WTC11 (cell line): Measurements from ENCODE around the gene CCDC149. TPM values are rescaled to one million over a fixed set of nuclear protein-coding genes. Genes with fewer than 3 reads are reported as not detected.

ENCODE experiments used
- ATAC-seq: fragments of 200-7000 bp; cut with Tn5 transposase; 2 replicates; pipeline ENCODE4 v1.10.0; 2021; ENCODE audit warnings: mild to moderate bottlenecking, moderate library complexity
- CTCF ChIA-PET: fragments of 300-600 bp; sonication (Branson Sonifier 250); formaldehyde crosslinking; loops from one replicate; lab custom pipeline; 2021; ENCODE audit warnings: antibody characterized with exemption; lab: Charles Lee
- POLR2A ChIA-PET: fragments of 350-600 bp; sonication (Branson Sonifier 250); formaldehyde crosslinking; loops from one replicate; lab custom pipeline; 2021; ENCODE audit warnings: antibody characterized with exemption; lab: Charles Lee
- DNase-seq: peaks from one replicate; pipeline ENCODE4 v3.0.0; 2021; ENCODE audit warnings: low spot score
- H3K27ac Mint-ChIP-seq: 2 replicates; pipeline ENCODE4 v1.8.0; 2021; ENCODE audit warnings: mixed read lengths
- H3K27me3 Mint-ChIP-seq: 2 replicates; pipeline ENCODE4 v1.8.0; 2021; ENCODE audit warnings: low read depth, mild to moderate bottlenecking, moderate library complexity, mixed read lengths
- H3K36me3 Mint-ChIP-seq: 2 replicates; pipeline ENCODE4 v1.8.0; 2021; ENCODE audit warnings: mixed read lengths
- H3K4me1 Mint-ChIP-seq: 2 replicates; pipeline ENCODE4 v1.8.0; 2022; ENCODE audit warnings: mixed read lengths
- H3K4me3 Mint-ChIP-seq: 2 replicates; pipeline ENCODE4 v1.8.0; 2021; ENCODE audit warnings: mild to moderate bottlenecking, moderate library complexity, mixed read lengths
- H3K9me3 Mint-ChIP-seq: 2 replicates; pipeline ENCODE4 v1.8.0; 2021; ENCODE audit warnings: mixed read lengths
- GABPB1 ChIP-seq: sonication (generic); formaldehyde crosslinking; IDR thresholded peaks from 2 replicates; pipeline ENCODE4 v1.8.1; 2023; ENCODE audit warnings: mild to moderate bottlenecking, missing genetic modification reagents
- RELA ChIP-seq: sonication (generic); formaldehyde crosslinking; IDR thresholded peaks from 2 replicates; pipeline ENCODE4 v1.8.1; 2022; ENCODE audit warnings: missing genetic modification reagents, mild to moderate bottlenecking, borderline replicate concordance
- TCF7 ChIP-seq: sonication (generic); formaldehyde crosslinking; IDR thresholded peaks from 2 replicates; pipeline ENCODE4 v1.8.0; 2022; ENCODE audit warnings: mild to moderate bottlenecking, low read depth, missing genetic modification reagents, moderate library complexity
- TP53 ChIP-seq: sonication (generic); formaldehyde crosslinking; IDR thresholded peaks from 2 replicates; pipeline ENCODE4 v1.8.1; 2023; ENCODE audit warnings: mild to moderate bottlenecking, missing genetic modification reagents
- ZNF121 ChIP-seq: sonication (generic); formaldehyde crosslinking; IDR thresholded peaks from 2 replicates; pipeline ENCODE4 v1.8.0; 2023; ENCODE audit warnings: missing genetic modification reagents
- total RNA-seq: library from RNA; stranded (reverse); gene quantifications from 3 replicates; pipeline ENCODE4 v1.2.3, GENCODE V29; 2021
- TF ChIP-seq, protein P1 (sequence below): sonication (generic); formaldehyde crosslinking; IDR thresholded peaks from 2 replicates; pipeline ENCODE4 v1.8.1; 2022; ENCODE audit warnings: mild to moderate bottlenecking, missing genetic modification reagents, moderate library complexity, borderline replicate concordance
- TF ChIP-seq, protein P2 (sequence below): fragments of 250-450 bp; sonication (Bioruptor Pico); IDR thresholded peaks from 2 replicates; pipeline ENCODE4 v1.9.0; 2021; ENCODE audit warnings: mild to moderate bottlenecking
- TF ChIP-seq, protein P3 (sequence below): sonication (generic); formaldehyde crosslinking; IDR thresholded peaks from 2 replicates; pipeline ENCODE4 v1.8.1; 2023; ENCODE audit warnings: mild to moderate bottlenecking, moderate library complexity, missing genetic modification reagents
- TF ChIP-seq, protein P4 (sequence below): fragments of 250-450 bp; sonication (Bioruptor Pico); IDR thresholded peaks from 2 replicates; pipeline ENCODE4 v1.9.0; 2021; ENCODE audit warnings: mild to moderate bottlenecking, borderline replicate concordance
- TF ChIP-seq, protein P5 (sequence below): fragments of 250-450 bp; sonication (Bioruptor Pico); IDR thresholded peaks from 2 replicates; pipeline ENCODE4 v1.8.0; 2021; ENCODE audit warnings: mild to moderate bottlenecking
- TF ChIP-seq, protein P6 (sequence below): sonication (generic); formaldehyde crosslinking; IDR thresholded peaks from 2 replicates; pipeline ENCODE4 v1.8.0; 2023; ENCODE audit warnings: missing genetic modification reagents, mild to moderate bottlenecking, borderline replicate concordance
- TF ChIP-seq, protein P7 (sequence below): fragments of 250-450 bp; sonication (Bioruptor Pico); conservative IDR thresholded peaks from 2 replicates; pipeline ENCODE4 v1.9.0; 2021; ENCODE audit warnings: mild to moderate bottlenecking

The CCDC149 gene
- total RNA-seq, 1 experiment from 2014 or later, result 3.9 TPM

DNA sequence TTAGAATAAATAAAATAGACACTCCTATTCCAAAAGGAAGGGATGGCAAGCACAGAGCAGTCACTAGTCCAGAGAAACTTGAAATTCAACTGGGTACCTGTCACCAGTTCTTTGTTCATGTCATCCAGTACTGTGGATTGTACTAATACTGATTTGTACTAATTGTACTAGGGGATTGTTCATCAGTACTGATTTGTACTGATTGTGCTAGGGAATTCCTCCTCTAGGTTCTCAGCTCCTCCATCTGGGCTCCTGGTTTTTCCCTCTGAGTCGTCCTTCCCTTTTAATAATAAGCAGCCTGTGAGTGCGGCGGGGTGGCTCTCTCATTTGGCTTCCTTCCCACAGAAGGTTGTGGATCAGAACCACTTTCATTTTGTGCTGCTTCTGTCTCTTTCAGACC lies 148.5 kb downstream of the CCDC149 start:
- H3K9me3 Mint-ChIP-seq, result 0 out of 2 replicates have a peak, but pooled peaks cover 3% of the 10 kb centered on the region
- no peak for ATAC-seq
- no peak for DNase-seq
- H3K36me3 Mint-ChIP-seq, result no peaks in the 10 kb centered on the region
- peaks cover 5% of the 10 kb centered on the region for H3K4me1 Mint-ChIP-seq
- CTCF ChIA-PET, result interaction anchor here (1.9 kb wide), 1 partner anchor 30 kb away, joined by 10 read pairs; the partner anchor contains the start of gene SOD3
- H3K27ac Mint-ChIP-seq, result no peak overlapping the region
- no peak for TF ChIP-seq GABPB1 (CRISPR knock-in tag)
- TF ChIP-seq, protein P1, sequence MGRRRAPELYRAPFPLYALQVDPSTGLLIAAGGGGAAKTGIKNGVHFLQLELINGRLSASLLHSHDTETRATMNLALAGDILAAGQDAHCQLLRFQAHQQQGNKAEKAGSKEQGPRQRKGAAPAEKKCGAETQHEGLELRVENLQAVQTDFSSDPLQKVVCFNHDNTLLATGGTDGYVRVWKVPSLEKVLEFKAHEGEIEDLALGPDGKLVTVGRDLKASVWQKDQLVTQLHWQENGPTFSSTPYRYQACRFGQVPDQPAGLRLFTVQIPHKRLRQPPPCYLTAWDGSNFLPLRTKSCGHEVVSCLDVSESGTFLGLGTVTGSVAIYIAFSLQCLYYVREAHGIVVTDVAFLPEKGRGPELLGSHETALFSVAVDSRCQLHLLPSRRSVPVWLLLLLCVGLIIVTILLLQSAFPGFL (CRISPR knock-in tag), result no peak
- TF ChIP-seq, protein P2, sequence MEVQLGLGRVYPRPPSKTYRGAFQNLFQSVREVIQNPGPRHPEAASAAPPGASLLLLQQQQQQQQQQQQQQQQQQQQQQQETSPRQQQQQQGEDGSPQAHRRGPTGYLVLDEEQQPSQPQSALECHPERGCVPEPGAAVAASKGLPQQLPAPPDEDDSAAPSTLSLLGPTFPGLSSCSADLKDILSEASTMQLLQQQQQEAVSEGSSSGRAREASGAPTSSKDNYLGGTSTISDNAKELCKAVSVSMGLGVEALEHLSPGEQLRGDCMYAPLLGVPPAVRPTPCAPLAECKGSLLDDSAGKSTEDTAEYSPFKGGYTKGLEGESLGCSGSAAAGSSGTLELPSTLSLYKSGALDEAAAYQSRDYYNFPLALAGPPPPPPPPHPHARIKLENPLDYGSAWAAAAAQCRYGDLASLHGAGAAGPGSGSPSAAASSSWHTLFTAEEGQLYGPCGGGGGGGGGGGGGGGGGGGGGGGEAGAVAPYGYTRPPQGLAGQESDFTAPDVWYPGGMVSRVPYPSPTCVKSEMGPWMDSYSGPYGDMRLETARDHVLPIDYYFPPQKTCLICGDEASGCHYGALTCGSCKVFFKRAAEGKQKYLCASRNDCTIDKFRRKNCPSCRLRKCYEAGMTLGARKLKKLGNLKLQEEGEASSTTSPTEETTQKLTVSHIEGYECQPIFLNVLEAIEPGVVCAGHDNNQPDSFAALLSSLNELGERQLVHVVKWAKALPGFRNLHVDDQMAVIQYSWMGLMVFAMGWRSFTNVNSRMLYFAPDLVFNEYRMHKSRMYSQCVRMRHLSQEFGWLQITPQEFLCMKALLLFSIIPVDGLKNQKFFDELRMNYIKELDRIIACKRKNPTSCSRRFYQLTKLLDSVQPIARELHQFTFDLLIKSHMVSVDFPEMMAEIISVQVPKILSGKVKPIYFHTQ (CRISPR knock-in tag), result no peak
- no peak for TF ChIP-seq ZNF121 (CRISPR knock-in tag)
- TF ChIP-seq, protein P3, sequence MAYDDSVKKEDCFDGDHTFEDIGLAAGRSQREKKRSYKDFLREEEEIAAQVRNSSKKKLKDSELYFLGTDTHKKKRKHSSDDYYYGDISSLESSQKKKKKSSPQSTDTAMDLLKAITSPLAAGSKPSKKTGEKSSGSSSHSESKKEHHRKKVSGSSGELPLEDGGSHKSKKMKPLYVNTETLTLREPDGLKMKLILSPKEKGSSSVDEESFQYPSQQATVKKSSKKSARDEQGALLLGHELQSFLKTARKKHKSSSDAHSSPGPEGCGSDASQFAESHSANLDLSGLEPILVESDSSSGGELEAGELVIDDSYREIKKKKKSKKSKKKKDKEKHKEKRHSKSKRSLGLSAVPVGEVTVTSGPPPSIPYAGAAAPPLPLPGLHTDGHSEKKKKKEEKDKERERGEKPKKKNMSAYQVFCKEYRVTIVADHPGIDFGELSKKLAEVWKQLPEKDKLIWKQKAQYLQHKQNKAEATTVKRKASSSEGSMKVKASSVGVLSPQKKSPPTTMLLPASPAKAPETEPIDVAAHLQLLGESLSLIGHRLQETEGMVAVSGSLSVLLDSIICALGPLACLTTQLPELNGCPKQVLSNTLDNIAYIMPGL (CRISPR knock-in tag), result no peak
- no peak for TF ChIP-seq TP53 (CRISPR knock-in tag)
- POLR2A ChIA-PET, result no interaction called here
- H3K27me3 Mint-ChIP-seq, result no peaks in the 10 kb centered on the region
- H3K4me3 Mint-ChIP-seq, result no peak overlapping the region

DNA sequence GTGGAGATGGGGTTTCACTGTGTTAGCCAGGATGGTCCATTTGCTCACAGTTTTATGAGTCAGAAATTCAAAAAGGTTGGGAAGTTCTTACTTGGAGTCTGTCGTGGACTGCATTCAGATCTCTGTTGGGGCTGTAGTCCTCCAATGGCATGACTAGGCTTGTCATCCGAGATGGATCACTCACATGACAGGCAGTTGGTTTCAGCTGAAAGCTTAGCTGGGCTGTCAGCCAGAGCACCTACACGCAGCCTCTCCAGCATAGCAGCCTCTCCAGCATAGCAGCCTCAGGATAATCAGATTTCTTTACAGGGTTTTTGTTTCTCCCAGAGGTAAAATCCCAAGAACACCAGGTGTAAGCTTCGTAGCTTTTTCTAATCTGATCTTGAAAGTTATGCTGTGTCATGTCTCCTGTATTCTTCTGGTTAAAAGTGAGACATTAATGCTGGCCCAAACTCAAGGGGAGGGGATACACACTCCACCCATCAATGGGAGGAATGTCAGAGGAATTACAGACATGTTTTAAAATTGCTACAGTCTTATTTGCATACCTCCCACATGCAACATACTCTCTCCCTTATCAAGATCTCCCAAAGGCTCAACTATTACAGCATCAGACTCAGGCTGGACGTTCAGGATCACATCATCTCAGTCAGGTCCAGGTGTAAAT lies 149.1 kb downstream of the CCDC149 start:
- Mint-ChIP-seq H3K27ac (no peak overlapping the region), H3K4me3 (no peak overlapping the region), H3K27me3 (no peaks in the 10 kb centered on the region), H3K9me3 (no peaks in the 10 kb centered on the region), H3K4me1 (peaks cover 5% of the 10 kb centered on the region), H3K36me3 (no peaks in the 10 kb centered on the region)
- POLR2A ChIA-PET, result no interaction called here
- CTCF ChIA-PET, result interaction anchor here (1.9 kb wide), 1 partner anchor 30 kb away, joined by 10 read pairs; the partner anchor contains the start of gene SOD3
- DNase-seq (no peak), ATAC-seq (no peak)
- TF ChIP-seq, protein P4, sequence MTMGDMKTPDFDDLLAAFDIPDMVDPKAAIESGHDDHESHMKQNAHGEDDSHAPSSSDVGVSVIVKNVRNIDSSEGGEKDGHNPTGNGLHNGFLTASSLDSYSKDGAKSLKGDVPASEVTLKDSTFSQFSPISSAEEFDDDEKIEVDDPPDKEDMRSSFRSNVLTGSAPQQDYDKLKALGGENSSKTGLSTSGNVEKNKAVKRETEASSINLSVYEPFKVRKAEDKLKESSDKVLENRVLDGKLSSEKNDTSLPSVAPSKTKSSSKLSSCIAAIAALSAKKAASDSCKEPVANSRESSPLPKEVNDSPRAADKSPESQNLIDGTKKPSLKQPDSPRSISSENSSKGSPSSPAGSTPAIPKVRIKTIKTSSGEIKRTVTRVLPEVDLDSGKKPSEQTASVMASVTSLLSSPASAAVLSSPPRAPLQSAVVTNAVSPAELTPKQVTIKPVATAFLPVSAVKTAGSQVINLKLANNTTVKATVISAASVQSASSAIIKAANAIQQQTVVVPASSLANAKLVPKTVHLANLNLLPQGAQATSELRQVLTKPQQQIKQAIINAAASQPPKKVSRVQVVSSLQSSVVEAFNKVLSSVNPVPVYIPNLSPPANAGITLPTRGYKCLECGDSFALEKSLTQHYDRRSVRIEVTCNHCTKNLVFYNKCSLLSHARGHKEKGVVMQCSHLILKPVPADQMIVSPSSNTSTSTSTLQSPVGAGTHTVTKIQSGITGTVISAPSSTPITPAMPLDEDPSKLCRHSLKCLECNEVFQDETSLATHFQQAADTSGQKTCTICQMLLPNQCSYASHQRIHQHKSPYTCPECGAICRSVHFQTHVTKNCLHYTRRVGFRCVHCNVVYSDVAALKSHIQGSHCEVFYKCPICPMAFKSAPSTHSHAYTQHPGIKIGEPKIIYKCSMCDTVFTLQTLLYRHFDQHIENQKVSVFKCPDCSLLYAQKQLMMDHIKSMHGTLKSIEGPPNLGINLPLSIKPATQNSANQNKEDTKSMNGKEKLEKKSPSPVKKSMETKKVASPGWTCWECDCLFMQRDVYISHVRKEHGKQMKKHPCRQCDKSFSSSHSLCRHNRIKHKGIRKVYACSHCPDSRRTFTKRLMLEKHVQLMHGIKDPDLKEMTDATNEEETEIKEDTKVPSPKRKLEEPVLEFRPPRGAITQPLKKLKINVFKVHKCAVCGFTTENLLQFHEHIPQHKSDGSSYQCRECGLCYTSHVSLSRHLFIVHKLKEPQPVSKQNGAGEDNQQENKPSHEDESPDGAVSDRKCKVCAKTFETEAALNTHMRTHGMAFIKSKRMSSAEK, result no peak
- TF ChIP-seq RELA (CRISPR knock-in tag), result no peak
- no peak for TF ChIP-seq TCF7 (CRISPR knock-in tag)
- TF ChIP-seq, protein P5, sequence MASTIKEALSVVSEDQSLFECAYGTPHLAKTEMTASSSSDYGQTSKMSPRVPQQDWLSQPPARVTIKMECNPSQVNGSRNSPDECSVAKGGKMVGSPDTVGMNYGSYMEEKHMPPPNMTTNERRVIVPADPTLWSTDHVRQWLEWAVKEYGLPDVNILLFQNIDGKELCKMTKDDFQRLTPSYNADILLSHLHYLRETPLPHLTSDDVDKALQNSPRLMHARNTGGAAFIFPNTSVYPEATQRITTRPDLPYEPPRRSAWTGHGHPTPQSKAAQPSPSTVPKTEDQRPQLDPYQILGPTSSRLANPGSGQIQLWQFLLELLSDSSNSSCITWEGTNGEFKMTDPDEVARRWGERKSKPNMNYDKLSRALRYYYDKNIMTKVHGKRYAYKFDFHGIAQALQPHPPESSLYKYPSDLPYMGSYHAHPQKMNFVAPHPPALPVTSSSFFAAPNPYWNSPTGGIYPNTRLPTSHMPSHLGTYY (CRISPR knock-in tag), result no peak
- TF ChIP-seq, protein P6, sequence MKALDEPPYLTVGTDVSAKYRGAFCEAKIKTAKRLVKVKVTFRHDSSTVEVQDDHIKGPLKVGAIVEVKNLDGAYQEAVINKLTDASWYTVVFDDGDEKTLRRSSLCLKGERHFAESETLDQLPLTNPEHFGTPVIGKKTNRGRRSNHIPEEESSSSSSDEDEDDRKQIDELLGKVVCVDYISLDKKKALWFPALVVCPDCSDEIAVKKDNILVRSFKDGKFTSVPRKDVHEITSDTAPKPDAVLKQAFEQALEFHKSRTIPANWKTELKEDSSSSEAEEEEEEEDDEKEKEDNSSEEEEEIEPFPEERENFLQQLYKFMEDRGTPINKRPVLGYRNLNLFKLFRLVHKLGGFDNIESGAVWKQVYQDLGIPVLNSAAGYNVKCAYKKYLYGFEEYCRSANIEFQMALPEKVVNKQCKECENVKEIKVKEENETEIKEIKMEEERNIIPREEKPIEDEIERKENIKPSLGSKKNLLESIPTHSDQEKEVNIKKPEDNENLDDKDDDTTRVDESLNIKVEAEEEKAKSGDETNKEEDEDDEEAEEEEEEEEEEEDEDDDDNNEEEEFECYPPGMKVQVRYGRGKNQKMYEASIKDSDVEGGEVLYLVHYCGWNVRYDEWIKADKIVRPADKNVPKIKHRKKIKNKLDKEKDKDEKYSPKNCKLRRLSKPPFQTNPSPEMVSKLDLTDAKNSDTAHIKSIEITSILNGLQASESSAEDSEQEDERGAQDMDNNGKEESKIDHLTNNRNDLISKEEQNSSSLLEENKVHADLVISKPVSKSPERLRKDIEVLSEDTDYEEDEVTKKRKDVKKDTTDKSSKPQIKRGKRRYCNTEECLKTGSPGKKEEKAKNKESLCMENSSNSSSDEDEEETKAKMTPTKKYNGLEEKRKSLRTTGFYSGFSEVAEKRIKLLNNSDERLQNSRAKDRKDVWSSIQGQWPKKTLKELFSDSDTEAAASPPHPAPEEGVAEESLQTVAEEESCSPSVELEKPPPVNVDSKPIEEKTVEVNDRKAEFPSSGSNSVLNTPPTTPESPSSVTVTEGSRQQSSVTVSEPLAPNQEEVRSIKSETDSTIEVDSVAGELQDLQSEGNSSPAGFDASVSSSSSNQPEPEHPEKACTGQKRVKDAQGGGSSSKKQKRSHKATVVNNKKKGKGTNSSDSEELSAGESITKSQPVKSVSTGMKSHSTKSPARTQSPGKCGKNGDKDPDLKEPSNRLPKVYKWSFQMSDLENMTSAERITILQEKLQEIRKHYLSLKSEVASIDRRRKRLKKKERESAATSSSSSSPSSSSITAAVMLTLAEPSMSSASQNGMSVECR, result no peak
- TF ChIP-seq, protein P7, sequence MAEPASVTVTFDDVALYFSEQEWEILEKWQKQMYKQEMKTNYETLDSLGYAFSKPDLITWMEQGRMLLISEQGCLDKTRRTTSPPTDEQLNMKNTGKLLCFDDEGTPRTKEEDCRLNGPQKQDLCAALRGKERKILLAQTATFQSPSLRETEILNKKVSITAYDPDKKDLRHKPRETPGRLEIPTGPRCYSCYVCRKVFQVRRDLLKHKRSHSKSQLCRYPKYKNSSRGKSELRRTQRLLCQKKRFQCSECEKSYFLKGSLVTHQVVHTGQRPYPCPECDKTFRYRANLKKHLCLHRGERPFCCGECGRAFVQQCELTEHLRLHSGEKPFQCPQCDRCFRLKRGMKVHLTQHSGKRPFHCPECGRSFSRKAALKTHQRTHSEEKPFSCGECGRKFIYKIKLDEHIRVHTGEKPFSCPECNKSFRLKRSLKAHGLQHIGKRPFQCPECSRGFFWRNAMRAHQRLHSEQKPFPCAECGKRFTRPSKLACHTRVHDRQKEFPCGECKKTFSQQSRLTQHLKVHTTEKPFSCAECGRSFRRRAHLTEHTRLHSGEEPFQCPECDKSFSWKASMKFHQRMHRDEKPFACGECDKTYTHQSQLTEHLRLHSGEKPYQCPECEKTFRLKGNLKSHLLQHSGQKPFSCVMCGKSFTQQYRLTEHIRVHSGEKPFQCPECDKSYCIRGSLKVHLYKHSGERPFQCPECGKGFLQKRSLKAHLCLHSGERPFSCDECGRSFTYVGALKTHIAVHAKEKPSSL (CRISPR knock-in tag), result no peak
